C4-2B (cell line): ENCODE measurements around the gene INS.

Experiments
- H3K27ac ChIP-seq: fragments of 450-650 bp; 2 replicates; pipeline ENCODE4 v1.5.1; 2017
- ZFX ChIP-seq: fragments of 450-650 bp; IDR thresholded peaks from 2 replicates; pipeline ENCODE4 v1.6.1; 2017
- TF ChIP-seq, protein P1 (sequence below): fragments of 450-650 bp; conservative IDR thresholded peaks from 2 replicates; pipeline ENCODE4 v1.5.1; 2017; ENCODE audit warnings: mild to moderate bottlenecking

INS gene

DNA sequence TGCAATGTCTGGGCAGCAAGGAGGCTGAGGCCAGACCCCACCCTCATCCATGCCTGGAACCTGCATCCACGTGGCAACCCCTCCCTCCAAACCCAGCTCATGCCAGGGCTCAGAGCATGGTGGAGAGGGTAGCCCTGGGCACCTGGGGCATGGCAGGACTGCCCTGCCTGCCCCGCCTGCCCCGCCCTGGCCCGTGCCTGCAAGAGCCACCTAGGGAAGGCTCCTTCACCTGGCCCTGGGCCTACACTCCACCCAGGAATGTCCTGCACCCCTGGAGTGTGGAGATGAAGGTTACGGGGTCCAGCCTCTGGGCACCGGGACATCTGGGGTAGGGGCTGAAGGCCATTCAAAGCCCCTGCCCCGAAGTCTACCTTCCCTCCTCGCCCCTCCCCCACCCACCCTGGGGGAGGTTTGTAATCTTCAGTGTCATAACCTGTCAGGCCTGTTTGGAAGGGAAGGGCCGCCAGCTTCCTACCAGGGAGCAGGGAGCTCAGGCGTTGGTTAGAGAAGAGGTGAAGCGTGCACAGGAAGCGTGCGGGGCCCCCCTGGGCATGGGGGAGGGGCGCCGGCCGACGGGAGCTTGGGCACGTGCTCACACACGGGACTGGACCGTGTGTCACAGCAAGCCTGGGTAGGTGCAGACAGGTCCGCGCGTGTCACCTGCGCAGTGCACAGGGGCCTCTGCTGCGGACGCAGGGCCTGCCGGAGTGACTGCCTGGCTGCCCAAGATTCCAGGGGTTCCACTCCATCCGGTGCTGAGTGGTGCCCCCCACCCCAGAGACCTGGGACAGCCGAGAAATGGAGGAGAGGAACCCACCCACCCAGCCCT, 41.3 kb upstream of the INS start:
- peak; percentile 61; the same call in 1 of the 2 replicates for TF ChIP-seq ZFX
- TF ChIP-seq, protein P1, sequence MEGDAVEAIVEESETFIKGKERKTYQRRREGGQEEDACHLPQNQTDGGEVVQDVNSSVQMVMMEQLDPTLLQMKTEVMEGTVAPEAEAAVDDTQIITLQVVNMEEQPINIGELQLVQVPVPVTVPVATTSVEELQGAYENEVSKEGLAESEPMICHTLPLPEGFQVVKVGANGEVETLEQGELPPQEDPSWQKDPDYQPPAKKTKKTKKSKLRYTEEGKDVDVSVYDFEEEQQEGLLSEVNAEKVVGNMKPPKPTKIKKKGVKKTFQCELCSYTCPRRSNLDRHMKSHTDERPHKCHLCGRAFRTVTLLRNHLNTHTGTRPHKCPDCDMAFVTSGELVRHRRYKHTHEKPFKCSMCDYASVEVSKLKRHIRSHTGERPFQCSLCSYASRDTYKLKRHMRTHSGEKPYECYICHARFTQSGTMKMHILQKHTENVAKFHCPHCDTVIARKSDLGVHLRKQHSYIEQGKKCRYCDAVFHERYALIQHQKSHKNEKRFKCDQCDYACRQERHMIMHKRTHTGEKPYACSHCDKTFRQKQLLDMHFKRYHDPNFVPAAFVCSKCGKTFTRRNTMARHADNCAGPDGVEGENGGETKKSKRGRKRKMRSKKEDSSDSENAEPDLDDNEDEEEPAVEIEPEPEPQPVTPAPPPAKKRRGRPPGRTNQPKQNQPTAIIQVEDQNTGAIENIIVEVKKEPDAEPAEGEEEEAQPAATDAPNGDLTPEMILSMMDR = no peak
- peak overlapping the region; percentile 87 for H3K27ac ChIP-seq

DNA sequence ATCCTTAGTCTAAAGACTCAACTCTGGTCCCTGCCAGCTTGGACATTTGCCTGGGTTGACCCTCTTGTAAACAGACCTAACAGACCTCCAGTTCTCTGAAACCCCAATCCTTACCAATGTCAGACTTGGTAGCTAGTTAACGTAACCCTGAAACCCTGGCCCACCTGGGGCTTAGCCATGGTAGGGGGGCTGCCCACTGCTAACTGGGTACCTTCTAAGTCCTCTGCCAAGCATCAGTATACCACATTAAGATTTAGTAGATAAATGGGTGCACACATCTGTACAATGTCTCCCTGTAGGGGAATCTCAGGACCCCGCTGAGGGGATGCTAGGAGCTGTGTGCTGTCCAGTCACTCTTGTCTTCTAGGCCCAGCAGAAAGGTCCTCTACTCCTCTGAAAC, 40.5 kb upstream of the INS start:
- peak overlapping the region; percentile 87 for H3K27ac ChIP-seq
- no peak for TF ChIP-seq ZFX
- TF ChIP-seq, protein P1 = no peak

DNA sequence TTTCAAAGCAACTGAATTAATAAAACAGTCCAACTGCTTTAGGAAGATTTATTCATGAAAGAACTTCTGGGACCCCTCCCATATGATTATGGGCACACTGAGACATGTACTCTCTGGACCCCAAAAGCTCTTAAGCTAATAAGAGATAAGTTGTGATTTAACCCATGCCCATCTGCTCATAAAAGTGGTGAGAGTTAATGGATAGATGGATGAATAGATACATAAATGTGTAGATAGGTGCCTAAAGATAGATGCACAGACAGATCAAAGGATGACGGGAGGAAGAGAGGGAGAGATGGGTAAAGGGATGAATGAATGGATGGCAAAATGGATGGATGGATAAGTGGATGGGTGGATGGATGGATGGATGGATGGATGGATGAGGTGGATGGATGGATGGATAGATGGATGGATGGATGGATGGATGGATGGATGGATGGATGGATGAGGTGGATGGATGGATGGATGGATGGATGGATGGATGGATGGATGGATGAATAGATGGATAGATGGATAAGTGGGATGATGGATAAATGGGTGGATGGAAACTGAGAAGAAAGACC, 40.0 kb upstream of the INS start:
- H3K27ac ChIP-seq = no peak overlapping the region
- TF ChIP-seq ZFX = no peak
- TF ChIP-seq, protein P1 = no peak

DNA sequence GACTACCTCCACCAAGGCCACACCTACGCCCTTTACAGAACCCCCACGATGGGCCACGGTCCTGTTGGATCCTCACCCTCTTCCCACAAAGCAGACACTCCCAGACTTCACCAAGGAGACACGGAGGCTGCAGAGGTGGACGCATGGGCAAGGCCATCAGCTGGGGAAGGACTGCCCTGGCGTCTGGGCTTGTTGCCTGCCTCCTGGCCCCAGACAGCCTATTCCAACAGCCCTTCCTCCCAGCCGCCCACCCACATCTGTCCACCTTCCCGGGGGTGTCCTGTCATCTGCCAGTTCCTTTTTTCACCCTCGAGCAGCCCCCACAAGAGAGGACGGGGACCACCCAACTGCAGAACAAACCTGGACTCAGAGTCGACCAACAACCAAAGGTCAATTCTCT, 39.5 kb upstream of the INS start:
- TF ChIP-seq, protein P1 = no peak
- TF ChIP-seq ZFX = no peak
- H3K27ac ChIP-seq = no peak overlapping the region

DNA sequence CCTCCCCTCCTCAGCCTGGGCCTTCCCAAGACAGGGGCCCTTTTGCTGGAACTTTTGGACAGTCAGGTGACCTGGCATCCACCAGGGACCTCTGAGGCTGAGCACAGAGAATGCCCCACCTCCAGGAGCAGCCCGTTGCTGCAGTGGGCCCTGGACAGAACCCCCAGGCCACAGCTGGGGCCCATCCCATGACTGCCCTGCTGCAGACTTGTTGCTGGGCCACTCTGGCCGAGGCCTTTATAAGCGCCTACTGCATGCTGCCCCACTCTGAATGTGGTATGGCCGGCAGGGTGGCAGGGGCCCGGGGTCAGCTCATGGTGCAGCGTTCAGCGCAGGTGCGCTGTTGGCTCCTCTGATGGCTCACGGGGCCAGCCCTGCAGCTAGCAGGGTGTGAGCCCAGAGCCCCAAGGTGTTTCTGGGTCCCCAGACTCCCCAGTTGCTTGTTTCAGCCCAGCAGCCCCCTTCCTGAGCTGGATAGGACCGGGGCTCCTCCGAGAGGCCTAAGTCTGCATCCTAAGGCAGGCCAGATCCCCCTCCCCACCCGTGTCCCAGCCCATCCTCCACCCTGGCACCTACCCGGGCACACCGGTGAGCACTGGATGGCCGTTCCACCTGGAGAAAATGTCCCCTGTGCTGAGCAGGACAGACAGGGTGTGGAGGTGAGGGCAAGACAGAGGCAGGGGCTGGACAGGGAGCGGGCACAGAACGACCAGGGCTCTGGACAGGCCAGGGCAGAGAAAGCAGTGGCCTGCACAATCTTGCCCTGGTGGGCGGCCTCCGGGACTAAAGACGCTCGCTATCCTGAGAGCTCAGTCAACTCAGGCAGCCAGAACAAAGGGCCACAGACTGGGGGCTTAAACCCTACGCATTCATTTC, 38.7 kb upstream of the INS start:
- TF ChIP-seq, protein P1 = no peak
- TF ChIP-seq ZFX = no peak
- no peak overlapping the region for H3K27ac ChIP-seq

DNA sequence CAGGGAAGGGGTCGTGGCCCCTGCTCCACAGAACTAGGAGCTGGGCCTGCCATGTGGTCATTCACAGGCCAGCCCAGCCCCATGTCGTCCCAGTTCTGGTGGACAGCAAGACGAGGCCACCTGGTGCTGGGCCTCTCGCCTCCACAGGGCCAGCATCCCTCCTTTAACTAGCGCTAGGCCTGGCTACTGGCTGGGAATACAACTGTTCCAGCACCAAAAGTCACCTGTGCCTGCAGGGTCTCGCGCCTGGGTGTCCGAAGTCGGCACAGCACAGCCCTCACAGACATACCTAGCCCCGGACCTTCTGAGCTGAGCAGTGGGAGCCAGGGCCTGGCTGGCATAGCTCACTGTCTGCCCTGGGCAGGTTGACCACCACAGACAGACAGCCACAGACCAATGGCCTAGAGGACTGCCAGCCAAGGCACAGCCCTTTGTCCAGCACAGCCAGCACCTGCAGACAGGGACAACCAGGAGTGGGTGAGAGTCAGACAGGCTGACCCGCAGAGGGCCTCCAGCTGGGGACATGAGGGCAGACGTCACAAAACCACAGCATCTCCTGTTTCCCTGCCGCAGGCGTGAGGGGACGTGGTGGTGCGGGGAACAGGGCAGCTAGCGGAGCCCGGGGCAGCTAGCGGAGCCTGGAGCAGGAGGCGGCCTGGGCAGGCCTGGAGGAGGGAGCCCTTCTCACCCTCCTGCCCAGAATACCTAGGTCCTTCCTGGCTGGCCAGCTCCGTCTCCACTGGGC, 37.8 kb upstream of the INS start:
- TF ChIP-seq, protein P1 = no peak
- no peak for TF ChIP-seq ZFX
- H3K27ac ChIP-seq = no peak overlapping the region
